GM10266 (cell line): ENCODE data around the gene F10.

Experiments used
- DNase-seq: peaks from one replicate; pipeline ENCODE4 v3.0.0; 2012; ENCODE audit errors: extremely low spot score
- TF ChIP-seq, protein P1 (sequence below): IDR thresholded peaks from 2 replicates; pipeline ENCODE4 v1.5.1; 2012; ENCODE audit warnings: mild to moderate bottlenecking, low read depth; ENCODE audit not compliant: control insufficient read depth, insufficient read depth; ENCODE audit errors: missing control alignments

Gene F10

DNA sequence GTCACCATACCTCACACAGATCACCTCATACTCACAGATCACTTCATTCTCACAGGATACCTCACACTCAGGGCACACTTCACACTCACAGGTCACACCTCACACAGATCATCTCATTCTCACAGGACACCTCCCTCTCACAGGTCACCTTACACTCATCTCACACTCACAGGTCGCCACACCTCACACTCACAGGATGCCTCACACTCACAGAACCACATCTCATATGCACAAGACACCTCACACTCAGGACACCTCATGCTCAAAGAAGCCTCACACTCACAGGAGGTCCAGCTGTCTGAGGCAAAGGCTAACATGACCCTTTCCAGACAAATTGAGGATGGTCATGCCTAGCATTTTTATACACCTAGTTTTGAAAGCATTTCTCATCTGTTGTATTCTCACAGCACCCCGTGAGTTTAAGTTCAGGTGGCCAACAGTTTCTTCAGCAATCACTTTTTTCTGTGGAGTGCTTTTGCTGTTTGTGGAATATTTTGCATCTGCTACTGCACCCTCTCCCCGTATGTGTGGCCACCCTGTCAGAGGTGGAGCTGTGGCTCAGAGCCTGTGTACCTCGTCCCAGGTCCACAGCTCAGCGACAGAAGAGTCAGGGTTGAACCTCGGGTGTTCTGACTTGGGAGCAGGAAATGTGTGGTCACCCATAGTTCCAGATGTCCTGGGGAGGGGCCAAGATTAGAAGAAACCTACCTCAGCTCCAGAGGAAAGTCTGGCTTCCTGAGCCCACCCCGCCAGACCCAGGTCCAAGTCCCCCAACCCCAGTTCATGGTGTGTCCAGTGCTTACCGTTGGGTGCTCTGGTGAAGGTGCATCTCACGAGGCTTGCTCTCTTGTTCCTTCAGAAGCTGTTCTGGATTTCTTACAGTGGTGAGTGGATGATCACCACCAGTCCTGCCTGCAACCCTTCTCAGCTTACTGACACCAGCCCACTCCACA is 9.4 kb upstream of the F10 start:
- no peak for DNase-seq
- TF ChIP-seq, protein P1, sequence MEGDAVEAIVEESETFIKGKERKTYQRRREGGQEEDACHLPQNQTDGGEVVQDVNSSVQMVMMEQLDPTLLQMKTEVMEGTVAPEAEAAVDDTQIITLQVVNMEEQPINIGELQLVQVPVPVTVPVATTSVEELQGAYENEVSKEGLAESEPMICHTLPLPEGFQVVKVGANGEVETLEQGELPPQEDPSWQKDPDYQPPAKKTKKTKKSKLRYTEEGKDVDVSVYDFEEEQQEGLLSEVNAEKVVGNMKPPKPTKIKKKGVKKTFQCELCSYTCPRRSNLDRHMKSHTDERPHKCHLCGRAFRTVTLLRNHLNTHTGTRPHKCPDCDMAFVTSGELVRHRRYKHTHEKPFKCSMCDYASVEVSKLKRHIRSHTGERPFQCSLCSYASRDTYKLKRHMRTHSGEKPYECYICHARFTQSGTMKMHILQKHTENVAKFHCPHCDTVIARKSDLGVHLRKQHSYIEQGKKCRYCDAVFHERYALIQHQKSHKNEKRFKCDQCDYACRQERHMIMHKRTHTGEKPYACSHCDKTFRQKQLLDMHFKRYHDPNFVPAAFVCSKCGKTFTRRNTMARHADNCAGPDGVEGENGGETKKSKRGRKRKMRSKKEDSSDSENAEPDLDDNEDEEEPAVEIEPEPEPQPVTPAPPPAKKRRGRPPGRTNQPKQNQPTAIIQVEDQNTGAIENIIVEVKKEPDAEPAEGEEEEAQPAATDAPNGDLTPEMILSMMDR = no peak

DNA sequence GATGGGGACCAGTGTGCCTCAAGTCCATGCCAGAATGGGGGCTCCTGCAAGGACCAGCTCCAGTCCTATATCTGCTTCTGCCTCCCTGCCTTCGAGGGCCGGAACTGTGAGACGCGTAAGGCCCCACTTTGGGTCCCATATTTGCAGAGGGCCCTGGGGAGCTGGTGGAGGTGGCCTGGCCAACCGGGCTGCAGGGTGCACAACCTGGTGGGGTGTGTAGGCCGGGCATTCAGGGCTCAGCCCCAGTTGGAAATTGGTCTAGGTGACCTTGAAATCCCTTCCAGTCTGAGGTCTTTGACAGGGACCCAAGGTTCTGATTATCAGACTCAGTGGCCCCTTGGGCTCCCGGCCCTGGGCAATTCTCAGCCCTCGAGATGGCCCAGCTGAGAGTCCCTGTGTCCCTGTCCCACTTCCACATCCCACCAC is 8.7 kb upstream of the F10 start:
- no peak for DNase-seq
- TF ChIP-seq, protein P1 = no peak

DNA sequence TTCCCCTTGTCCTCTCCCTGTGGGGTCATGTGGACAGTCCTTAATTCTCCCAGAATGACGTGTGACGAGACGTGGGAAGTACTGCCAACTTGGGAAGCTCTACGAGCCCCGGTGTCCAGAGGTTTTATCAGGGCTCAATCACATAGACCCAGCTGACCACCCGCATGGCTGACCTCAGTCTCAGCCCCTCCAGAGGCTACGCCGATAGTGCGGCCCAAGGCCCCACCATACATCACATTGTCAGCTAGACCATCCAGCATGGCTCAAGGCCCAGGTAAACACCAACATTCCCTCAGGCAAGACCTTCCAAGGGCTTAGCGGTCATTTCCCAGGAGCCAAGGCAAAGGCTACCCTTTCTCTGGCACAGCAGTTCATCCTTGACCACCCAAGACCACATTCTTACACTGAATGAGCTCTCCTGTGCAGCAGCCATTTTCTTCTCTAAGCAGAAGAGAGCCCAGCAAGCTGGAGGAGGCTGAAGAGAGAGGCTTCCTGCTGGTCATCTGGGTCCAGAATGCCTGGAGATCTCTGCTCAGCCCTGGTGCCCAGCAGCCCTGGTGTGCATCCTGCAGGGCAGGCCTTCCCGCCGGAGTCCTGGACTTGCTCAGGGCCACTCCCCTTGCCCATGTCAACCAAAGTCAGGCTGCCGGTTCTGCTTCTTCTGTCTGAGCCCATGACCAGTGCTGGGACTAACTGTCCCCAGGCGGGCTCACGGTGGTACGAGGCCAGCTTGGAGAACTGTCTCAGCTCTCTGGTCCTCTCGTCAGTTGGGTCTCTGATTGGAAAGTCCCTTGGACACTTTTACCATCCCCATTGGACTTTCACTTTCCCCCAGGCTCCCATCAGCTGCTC is 7.9 kb upstream of the F10 start:
- TF ChIP-seq, protein P1 = no peak
- no peak for DNase-seq

DNA sequence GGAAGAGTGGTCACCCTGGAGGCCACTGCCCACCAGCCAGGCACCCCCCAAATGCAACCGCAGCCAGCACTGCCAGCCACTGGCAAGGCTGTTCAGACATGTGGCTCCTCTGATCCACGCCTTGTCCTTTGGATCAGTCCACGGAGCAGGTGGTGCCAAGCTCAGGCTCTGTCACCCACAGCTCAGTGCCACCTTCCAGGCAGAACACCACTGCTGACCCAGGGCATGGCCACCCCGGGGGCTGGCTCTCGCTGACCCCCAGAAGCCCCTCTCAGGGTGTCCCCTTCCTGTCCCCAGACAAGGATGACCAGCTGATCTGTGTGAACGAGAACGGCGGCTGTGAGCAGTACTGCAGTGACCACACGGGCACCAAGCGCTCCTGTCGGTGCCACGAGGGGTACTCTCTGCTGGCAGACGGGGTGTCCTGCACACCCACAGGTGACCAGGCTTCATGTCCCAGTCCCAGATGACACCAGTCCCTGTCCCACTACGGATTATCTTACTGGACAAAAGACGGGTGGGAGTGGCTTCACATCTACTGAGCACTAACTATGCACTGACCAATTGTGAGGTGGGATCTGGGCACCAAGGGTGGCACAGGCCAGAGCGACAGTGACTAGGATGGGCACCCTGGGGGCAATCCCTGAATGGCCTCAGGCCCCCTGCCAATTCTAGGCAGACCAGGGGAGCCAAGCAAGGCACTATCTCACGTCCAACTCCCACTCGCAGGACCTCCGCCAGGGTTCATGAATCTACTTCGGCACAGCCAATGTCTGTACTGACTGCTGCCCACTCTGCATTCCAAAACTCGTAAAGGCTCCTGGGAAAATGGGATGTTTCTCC is 7.0 kb upstream of the F10 start:
- TF ChIP-seq, protein P1 = no peak
- no peak for DNase-seq

DNA sequence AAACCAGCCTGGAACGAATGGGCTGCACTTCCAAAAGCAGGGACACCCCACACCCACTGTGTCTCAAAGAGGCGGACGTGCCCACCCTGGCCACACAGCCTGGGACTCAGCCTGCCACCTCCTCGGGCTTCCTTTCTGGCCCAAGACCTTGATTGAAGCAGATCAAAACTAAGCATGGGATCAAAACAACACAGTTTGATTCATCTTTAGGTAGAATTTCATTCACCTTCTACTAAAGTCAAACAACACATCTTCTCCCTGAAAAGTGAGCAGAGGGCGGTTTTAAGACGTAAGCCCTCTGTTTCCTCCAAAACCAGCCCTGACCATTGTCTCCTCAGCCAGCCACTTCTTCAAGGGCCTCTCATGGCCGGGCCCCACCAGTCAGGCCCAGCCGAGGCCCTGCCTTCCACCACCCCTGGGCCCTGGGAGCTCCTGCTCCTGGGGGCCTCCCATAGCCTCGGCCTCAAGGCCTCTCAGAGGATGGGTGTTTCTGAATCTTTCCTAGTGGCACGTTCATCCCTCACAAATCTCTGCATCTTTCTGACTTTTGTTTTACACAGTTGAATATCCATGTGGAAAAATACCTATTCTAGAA is 6.3 kb upstream of the F10 start:
- DNase-seq = no peak
- TF ChIP-seq, protein P1 = no peak

DNA sequence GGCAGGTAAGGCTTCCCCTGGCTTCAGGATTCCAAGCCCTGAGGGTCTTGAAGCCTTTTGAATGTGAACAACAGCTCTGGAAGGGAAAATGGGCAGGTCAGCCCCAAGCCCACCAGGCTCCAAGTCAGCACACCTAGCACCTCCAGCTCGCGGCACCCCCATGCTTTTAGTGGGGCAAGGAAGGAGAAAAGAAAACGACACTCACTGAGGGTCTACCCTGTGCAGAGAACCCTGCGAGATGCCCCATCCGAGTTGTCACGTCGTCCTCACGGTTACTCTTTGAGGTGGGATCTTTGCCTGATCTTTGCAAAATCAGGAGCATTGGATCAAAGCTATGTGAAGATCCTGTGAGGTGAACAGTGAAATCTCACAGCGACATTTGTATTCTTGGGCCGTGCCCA is 5.7 kb upstream of the F10 start:
- DNase-seq = no peak
- TF ChIP-seq, protein P1 = no peak
